Measurements from ENCODE around the gene DRC7. TPM values are rescaled to one million over a fixed set of nuclear protein-coding genes. Genes with fewer than 3 reads are reported as not detected.
A peak's percentile ranks its signal among the peaks of the same experiment; 100 is the strongest.

The DRC7 gene
- polyA plus RNA-seq, 1 of the 3 experiments (the other 2 are of a cell fraction): 0.58 TPM

DNA sequence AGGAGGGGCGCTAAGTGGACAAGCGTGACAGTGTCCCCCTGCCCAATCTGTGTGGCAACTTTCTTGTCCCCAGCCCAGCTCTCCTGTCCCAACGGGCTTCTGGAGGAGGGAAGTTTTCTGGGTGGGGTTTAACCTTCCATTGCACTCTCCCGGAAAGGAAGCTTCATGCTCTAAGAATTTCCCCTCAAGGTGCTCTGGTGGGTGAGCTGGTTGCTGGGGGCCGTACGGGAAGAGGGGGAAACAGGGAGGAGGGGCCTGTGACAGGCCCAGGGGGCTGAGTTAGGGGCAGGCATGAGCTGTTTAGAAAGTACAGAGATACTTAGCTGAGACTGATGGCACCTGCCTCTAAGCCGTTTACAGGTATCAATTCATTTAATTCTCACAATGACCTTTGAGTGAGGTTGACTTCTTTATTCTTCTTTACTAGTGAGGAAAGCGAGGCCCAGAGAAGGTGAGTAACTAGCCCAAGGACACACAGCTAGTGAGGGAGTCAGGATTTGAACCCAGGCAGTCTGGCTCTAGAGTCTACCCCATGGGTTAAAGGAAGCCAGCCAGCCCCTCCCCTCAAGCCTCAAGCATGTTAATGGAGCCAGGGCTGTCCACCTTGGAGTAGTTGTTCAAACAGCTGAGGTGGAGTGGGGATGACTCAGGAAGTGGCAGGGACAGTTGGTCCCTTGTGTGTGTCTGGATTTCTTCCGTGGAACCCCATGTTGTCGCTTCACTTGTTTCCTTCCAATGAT, 47.3 kb upstream of the DRC7 start:
- Histone ChIP-seq H3K27ac (ENCODE audit: low read depth in 2 of 2, low read length in 1 of 2) (no peak overlapping the region), H3K36me3 (replicated peaks in 1 of 2; ENCODE audit: control insufficient read depth in 1 of 2, insufficient read depth in 2 of 2, low read length in 1 of 2) (no peaks in the 10 kb centered on the region), H3K4me2 (peak overlapping the region; percentile 15; the same call in 1 of the 2 replicates), H3K4me1 (ENCODE audit: control insufficient read depth in 1 of 2, insufficient read depth in 2 of 2, low read depth in 1 of 2, low read length in 1 of 2) (peaks cover 2 to 4% of the 10 kb centered on the region in 2 experiments; a peak in 1 of 4 replicates), H3K9ac (no peak overlapping the region), H4K20me1 (ENCODE audit: insufficient read depth) (no peaks in the 10 kb centered on the region), H3K27me3 (ENCODE audit: insufficient read depth) (no peaks in the 10 kb centered on the region), H3K4me3 (ENCODE audit: low read depth in 2 of 2, low read length in 1 of 2) (no peak overlapping the region), H2AFZ (ENCODE audit: low read depth) (no peak overlapping the region), H3K79me2 (ENCODE audit: insufficient read depth) (no peaks in the 10 kb centered on the region), H3F3A (replicated peaks; ENCODE audit: insufficient read depth) (peaks cover 7% of the 10 kb centered on the region), H3K9me3 (no peaks in the 10 kb centered on the region), H3K9me2 (no peaks in the 10 kb centered on the region)
- TF ChIP-seq PBX3 (IDR thresholded peaks at IDR 0.05): no peak
- TF ChIP-seq YY1 (IDR thresholded peaks at IDR 0.05; ENCODE audit: low read depth): no peak
- TF ChIP-seq TEAD4 (IDR thresholded peaks at IDR 0.05; ENCODE audit: borderline replicate concordance, insufficient read depth): no peak
- TF ChIP-seq NFIC (IDR thresholded peaks at IDR 0.05; ENCODE audit: borderline replicate concordance): no peak
- POLR2A ChIA-PET: no interaction called here
- DNase-seq: no peak
- CTCF ChIA-PET: interaction anchor here (0.8 to 6.3 kb wide), 22 partner anchors 11 to 555 kb away, joined by 3 to 129 read pairs (median 7); partner anchors contain the start of genes CPNE2, USB1 and ZNF319
- 68% methylated on average over 9 of the region's 10 CpGs for WGBS (ENCODE audit: low lambda C conversion rate)

GRCh38 chr16:57648125-57648524, 46.5 kb upstream of the DRC7 start:
- ChIA-PET CTCF (interaction anchor here (0.8 to 6.3 kb wide), 33 partner anchors 10 to 556 kb away, joined by 3 to 129 read pairs (median 5); partner anchors contain the start of genes CCDC102A, CPNE2, KATNB1 and USB1), POLR2A (no interaction called here)
- Histone ChIP-seq H2AFZ (ENCODE audit: low read depth) (no peak overlapping the region), H3K9me2 (no peaks in the 10 kb centered on the region), H3K27ac (ENCODE audit: low read depth in 2 of 2, low read length in 1 of 2) (no peak overlapping the region), H3K36me3 (replicated peaks in 1 of 2; ENCODE audit: control insufficient read depth in 1 of 2, insufficient read depth in 2 of 2, low read length in 1 of 2) (no peaks in the 10 kb centered on the region), H3F3A (replicated peaks; ENCODE audit: insufficient read depth) (peaks cover 7% of the 10 kb centered on the region), H3K4me1 (ENCODE audit: control insufficient read depth in 1 of 2, insufficient read depth in 2 of 2, low read depth in 1 of 2, low read length in 1 of 2) (peaks cover 0 to 4% of the 10 kb centered on the region in 2 experiments; a peak in 1 of 4 replicates), H3K4me2 (no peak overlapping the region), H3K9me3 (no peaks in the 10 kb centered on the region), H3K9ac (no peak overlapping the region), H3K4me3 (ENCODE audit: low read depth in 2 of 2, low read length in 1 of 2) (no peak overlapping the region), H4K20me1 (ENCODE audit: insufficient read depth) (no peaks in the 10 kb centered on the region), H3K79me2 (ENCODE audit: insufficient read depth) (no peaks in the 10 kb centered on the region), H3K27me3 (ENCODE audit: insufficient read depth) (no peaks in the 10 kb centered on the region)
- TF ChIP-seq NFIC (IDR thresholded peaks at IDR 0.05; ENCODE audit: borderline replicate concordance) (no peak), POLR2AphosphoS5 (IDR thresholded peaks at IDR 0.05; ENCODE audit: low read depth, low read length) (no peak), NRF1 (IDR thresholded peaks at IDR 0.05; ENCODE audit: low read depth, low read length) (no peak), RFX5 (IDR thresholded peaks at IDR 0.05; ENCODE audit: low read length) (no peak), ZBTB33 (IDR thresholded peaks at IDR 0.05; ENCODE audit: borderline replicate concordance, low read depth) (no peak), YY1 (IDR thresholded peaks at IDR 0.05; ENCODE audit: low read depth) (no peak)
- TF ChIP-seq, protein P1, sequence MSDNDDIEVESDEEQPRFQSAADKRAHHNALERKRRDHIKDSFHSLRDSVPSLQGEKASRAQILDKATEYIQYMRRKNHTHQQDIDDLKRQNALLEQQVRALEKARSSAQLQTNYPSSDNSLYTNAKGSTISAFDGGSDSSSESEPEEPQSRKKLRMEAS (IDR thresholded peaks at IDR 0.05; ENCODE audit: low read depth): no peak
- no peak for DNase-seq
- WGBS (ENCODE audit: low lambda C conversion rate): 100% methylated on average over 3 of the region's 5 CpGs
